ENCODE data around the gene LAMC2. TPM values are rescaled to one million over a fixed set of nuclear protein-coding genes. Genes with fewer than 3 reads are reported as not detected.

The LAMC2 gene
- total RNA-seq, 1 donor from 2014 or later, result 14.8 TPM

DNA sequence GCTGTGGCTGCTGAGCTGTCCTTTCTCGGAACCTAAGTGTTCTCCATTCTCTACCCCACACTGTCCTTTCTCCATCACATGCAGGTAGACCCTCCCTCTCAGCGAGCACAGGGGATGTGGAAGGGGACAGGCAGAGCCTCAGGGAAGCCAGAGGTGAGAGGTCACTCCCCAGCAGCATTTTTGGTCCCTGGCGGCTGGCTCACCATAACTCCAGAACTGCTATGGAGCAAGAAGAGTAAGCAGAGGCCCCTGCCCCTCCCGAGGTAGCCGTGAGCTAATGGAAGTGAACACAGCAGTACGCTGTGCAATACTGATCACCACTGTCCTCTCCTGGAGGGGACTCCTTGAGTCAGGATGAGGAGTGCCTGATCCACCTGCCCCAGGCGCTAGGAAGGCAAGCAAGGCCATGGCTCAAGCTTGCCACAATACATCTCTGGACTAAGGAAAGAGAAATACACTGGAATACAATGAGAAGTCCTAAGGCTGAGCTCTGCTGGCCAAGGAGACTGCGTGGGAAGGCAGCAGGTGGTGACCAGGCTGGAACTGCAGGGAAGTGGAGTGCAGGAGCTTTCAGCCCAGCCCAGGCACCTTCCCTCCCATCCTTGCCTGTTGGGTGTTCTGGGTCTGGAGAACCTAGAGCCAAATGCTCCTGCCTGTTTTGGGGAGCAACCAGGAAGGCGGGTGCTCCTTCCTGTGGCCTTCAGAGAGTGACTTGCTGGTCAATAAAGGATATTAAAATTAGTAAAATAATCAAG, 96.2 kb downstream of the LAMC2 start:
- H3K27me3 Mint-ChIP-seq, result no peaks in the 10 kb centered on the region
- TF ChIP-seq, protein P1, sequence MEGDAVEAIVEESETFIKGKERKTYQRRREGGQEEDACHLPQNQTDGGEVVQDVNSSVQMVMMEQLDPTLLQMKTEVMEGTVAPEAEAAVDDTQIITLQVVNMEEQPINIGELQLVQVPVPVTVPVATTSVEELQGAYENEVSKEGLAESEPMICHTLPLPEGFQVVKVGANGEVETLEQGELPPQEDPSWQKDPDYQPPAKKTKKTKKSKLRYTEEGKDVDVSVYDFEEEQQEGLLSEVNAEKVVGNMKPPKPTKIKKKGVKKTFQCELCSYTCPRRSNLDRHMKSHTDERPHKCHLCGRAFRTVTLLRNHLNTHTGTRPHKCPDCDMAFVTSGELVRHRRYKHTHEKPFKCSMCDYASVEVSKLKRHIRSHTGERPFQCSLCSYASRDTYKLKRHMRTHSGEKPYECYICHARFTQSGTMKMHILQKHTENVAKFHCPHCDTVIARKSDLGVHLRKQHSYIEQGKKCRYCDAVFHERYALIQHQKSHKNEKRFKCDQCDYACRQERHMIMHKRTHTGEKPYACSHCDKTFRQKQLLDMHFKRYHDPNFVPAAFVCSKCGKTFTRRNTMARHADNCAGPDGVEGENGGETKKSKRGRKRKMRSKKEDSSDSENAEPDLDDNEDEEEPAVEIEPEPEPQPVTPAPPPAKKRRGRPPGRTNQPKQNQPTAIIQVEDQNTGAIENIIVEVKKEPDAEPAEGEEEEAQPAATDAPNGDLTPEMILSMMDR (conservative IDR thresholded peaks at IDR 0.05), result no peak
- H3K9me3 Mint-ChIP-seq, result no peaks in the 10 kb centered on the region
- H3K36me3 Mint-ChIP-seq, result no peaks in the 10 kb centered on the region
- H3K27ac Mint-ChIP-seq, result peak overlapping the region; percentile 57
- H3K4me3 Mint-ChIP-seq, result no peak overlapping the region
- DNase-seq (ENCODE audit: extremely low spot score, unreplicated experiment), result no peak
- peaks cover 29% of the 10 kb centered on the region for H3K4me1 Mint-ChIP-seq (ENCODE audit: unreplicated experiment)

DNA sequence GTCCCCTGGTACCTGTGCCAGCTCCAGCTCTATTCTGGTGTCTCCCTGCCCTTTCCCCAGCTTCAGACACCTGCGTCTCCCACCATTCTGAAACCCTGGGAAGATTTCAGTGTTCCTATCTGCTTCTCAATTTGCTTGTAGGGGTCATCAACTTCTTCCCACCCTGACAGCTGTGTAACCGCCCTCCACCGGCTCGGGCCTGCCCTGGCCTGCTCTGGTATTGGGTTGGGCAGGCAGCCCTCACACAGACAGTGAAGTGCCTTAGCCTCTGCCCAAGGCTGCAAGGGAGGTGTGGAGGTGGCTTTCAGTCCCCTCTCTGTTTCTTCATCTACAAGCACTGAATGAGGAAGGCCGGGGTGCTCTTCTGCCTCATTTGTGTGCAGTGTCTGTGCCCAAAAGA, 97.2 kb downstream of the LAMC2 start:
- Mint-ChIP-seq H3K4me1 (ENCODE audit: unreplicated experiment) (peaks cover 21% of the 10 kb centered on the region), H3K27me3 (no peaks in the 10 kb centered on the region), H3K9me3 (no peaks in the 10 kb centered on the region), H3K36me3 (no peaks in the 10 kb centered on the region), H3K4me3 (no peak overlapping the region), H3K27ac (peak overlapping the region; percentile 55)
- TF ChIP-seq, protein P1 (conservative IDR thresholded peaks at IDR 0.05), result no peak
- no peak for DNase-seq (ENCODE audit: extremely low spot score, unreplicated experiment)

DNA sequence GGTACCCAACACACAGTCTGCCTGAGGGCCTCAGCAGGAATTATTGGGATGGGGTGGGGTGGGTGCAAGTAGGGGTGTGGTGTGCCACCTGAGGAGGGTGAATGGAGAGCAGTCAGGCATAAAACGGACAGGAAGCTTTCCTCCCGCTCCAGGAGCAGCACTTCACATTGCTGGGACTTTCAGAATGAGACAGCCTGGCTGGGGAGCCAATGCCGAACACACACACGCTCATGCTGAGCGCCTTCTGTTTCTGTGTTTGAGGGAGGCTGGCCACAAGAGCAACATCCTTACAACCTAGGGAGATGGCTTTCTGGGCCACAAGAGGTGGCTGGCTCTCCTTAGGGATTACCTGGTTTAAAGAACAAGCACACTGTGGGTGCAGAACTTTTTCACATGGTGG, 98.0 kb downstream of the LAMC2 start:
- H3K4me3 Mint-ChIP-seq, result no peak overlapping the region
- peak overlapping the region; percentile 55 for H3K27ac Mint-ChIP-seq
- H3K36me3 Mint-ChIP-seq, result no peaks in the 10 kb centered on the region
- H3K27me3 Mint-ChIP-seq, result no peaks in the 10 kb centered on the region
- TF ChIP-seq, protein P1 (conservative IDR thresholded peaks at IDR 0.05), result no peak
- H3K4me1 Mint-ChIP-seq (ENCODE audit: unreplicated experiment), result peaks cover 13% of the 10 kb centered on the region
- no peak for DNase-seq (ENCODE audit: extremely low spot score, unreplicated experiment)
- no peaks in the 10 kb centered on the region for H3K9me3 Mint-ChIP-seq

DNA sequence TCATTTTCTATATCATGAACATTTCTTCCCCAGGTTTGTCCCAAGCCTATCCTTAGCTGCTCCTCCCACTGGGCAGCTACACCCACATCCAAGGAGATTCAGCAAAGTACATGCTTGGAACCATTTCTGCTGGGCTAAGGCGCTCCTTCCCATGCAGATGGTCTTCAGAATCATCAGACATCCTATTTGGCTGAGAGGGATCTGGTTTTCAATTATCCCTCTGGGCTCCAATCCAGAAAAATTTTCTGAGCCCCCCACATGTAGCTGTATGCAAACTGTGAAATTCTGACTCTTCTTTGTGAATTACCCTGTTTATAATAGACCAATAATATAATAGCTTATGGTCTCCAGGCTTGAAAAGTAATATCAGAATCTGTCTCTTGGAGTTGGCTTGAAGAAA, 99.2 kb downstream of the LAMC2 start:
- Mint-ChIP-seq H3K36me3 (no peaks in the 10 kb centered on the region), H3K9me3 (no peaks in the 10 kb centered on the region), H3K27ac (no peak overlapping the region), H3K4me3 (no peak overlapping the region), H3K27me3 (no peaks in the 10 kb centered on the region), H3K4me1 (ENCODE audit: unreplicated experiment) (peaks cover 13% of the 10 kb centered on the region)
- TF ChIP-seq, protein P1 (conservative IDR thresholded peaks at IDR 0.05), result no peak
- no peak for DNase-seq (ENCODE audit: extremely low spot score, unreplicated experiment)

- H3K4me1 Mint-ChIP-seq (ENCODE audit: unreplicated experiment), result peaks cover 13% of the 10 kb centered on the region
- H3K4me3 Mint-ChIP-seq, result no peak overlapping the region
- H3K9me3 Mint-ChIP-seq, result no peaks in the 10 kb centered on the region
- TF ChIP-seq, protein P1 (conservative IDR thresholded peaks at IDR 0.05), result no peak
- H3K27ac Mint-ChIP-seq, result no peak overlapping the region
- no peak for DNase-seq (ENCODE audit: extremely low spot score, unreplicated experiment)
- H3K27me3 Mint-ChIP-seq, result no peaks in the 10 kb centered on the region
- H3K36me3 Mint-ChIP-seq, result no peaks in the 10 kb centered on the region
Measured at GRCh38 chr1:183285746-183286145, 99.7 kb downstream of the LAMC2 start.

All from type B pancreatic cell (in vitro differentiated cells).